Right atrium auricular region (tissue), 2 donors: ENCODE data around the gene EDIL3. TPM values are rescaled to one million over a fixed set of nuclear protein-coding genes. Genes with fewer than 3 reads are reported as not detected.
"Not testable (repeated sequence)": the region's sequence is repeated elsewhere in the genome, so short reads cannot be mapped to it uniquely, and the experiment has no call there.

Experiments used
- DNase-seq: peaks from one replicate; pipeline ENCODE4 v3.0.0-alpha.2; 2019; ENCODE audit warnings: low spot score
- H3K27ac ChIP-seq, 2 donors: fragments of 200-600 bp; sonication (generic); 1 replicate in 1 of 2; 2 replicates in 1 of 2; pipeline ENCODE4 v1.5.1; 2016 to 2019
- H3K27me3 ChIP-seq, 2 donors: fragments of 200-600 bp; sonication (generic); one replicate each; pipeline versions ENCODE4 v1.5.1 to v1.6.0; 2017 to 2019
- H3K36me3 ChIP-seq: fragments of 200-600 bp; sonication (generic); one replicate; pipeline ENCODE4 v1.5.1; 2016
- H3K4me1 ChIP-seq, 2 donors: fragments of 200-600 bp; sonication (generic); one replicate each; pipeline versions ENCODE4 v1.5.1 to v1.6.0; 2017 to 2019
- H3K4me3 ChIP-seq, 2 donors: fragments of 200-600 bp; sonication (generic); 1 replicate in 1 of 2; 2 replicates in 1 of 2; pipeline ENCODE4 v1.5.1; 2017 to 2019; ENCODE audit warnings: mild to moderate bottlenecking in 1 of 2, moderate library complexity in 1 of 2
- H3K9me3 ChIP-seq, 2 donors: fragments of 200-600 bp; sonication (generic); one replicate each; pipeline ENCODE4 v1.5.1; 2019
- CTCF ChIP-seq, 2 donors: fragments of 200-600 bp; sonication (generic); IDR thresholded peaks; one replicate each; pipeline ENCODE4 v1.5.1; 2019; ENCODE audit warnings: antibody characterized with exemption in 2 of 2
- total RNA-seq, 2 donors: library from RNA; depleted of rRNA; stranded (reverse); fragments of >200 nt; gene quantifications; one replicate each; pipeline ENCODE4 v1.1.0, GENCODE V29; 2016

Gene EDIL3
- total RNA-seq, 2 donors from 2014 or later: 9.0 to 10.8 TPM

GRCh38 chr5:84045964-84046363 lies 338.7 kb downstream of the EDIL3 start:
- Histone ChIP-seq H3K27ac (no peak overlapping the region), H3K4me1 (no peaks in the 10 kb centered on the region), H3K9me3 (no peaks in the 10 kb centered on the region), H3K27me3 (no peaks in the 10 kb centered on the region), H3K4me3 (no peak overlapping the region), H3K36me3 (no peaks in the 10 kb centered on the region)
- TF ChIP-seq CTCF (IDR thresholded peaks at IDR 0.05): no peak
- DNase-seq: no peak

- H3K4me3 ChIP-seq: no peak overlapping the region
- no peak for TF ChIP-seq CTCF (IDR thresholded peaks at IDR 0.05)
- no peaks in the 10 kb centered on the region for H3K4me1 ChIP-seq
- H3K27me3 ChIP-seq: no peaks in the 10 kb centered on the region
- no peaks in the 10 kb centered on the region for H3K9me3 ChIP-seq
- DNase-seq: no peak
- no peaks in the 10 kb centered on the region for H3K36me3 ChIP-seq
- no peak overlapping the region for H3K27ac ChIP-seq
Measured at GRCh38 chr5:84036842-84037241, 347.8 kb downstream of the EDIL3 start.

- no peak overlapping the region for H3K4me3 ChIP-seq
- no peaks in the 10 kb centered on the region for H3K9me3 ChIP-seq
- H3K4me1 ChIP-seq: no peaks in the 10 kb centered on the region
- H3K36me3 ChIP-seq: no peaks in the 10 kb centered on the region
- no peak overlapping the region for H3K27ac ChIP-seq
- no peak for TF ChIP-seq CTCF (IDR thresholded peaks at IDR 0.05)
- no peaks in the 10 kb centered on the region for H3K27me3 ChIP-seq
- no peak for DNase-seq
Measured at GRCh38 chr5:84032324-84032723, 352.4 kb downstream of the EDIL3 start.

- no peak for DNase-seq
- Histone ChIP-seq H3K27me3 (no peaks in the 10 kb centered on the region), H3K4me3 (no peak overlapping the region), H3K27ac (no peak overlapping the region), H3K9me3 (no peaks in the 10 kb centered on the region), H3K36me3 (no peaks in the 10 kb centered on the region), H3K4me1 (no peaks in the 10 kb centered on the region)
- no peak for TF ChIP-seq CTCF (IDR thresholded peaks at IDR 0.05)
Measured at GRCh38 chr5:84028093-84028492, 356.6 kb downstream of the EDIL3 start.

GRCh38 chr5:84018521-84018920 lies 366.2 kb downstream of the EDIL3 start:
- H3K36me3 ChIP-seq, H3K27ac ChIP-seq, H3K27me3 ChIP-seq, DNase-seq, H3K4me1 ChIP-seq, H3K4me3 ChIP-seq, H3K9me3 ChIP-seq: not testable (repeated sequence)

GRCh38 chr5:84017523-84018172 lies 367.0 kb downstream of the EDIL3 start:
- H3K27me3 ChIP-seq: no peaks in the 10 kb centered on the region
- no peak overlapping the region for H3K27ac ChIP-seq
- no peaks in the 10 kb centered on the region for H3K36me3 ChIP-seq
- no peaks in the 10 kb centered on the region for H3K4me1 ChIP-seq
- H3K4me3 ChIP-seq: no peak overlapping the region
- DNase-seq: no peak
- no peak for TF ChIP-seq CTCF (IDR thresholded peaks at IDR 0.05)
- no peaks in the 10 kb centered on the region for H3K9me3 ChIP-seq
